ENCODE measurements around the gene GABPB2.

Gene GABPB2

DNA sequence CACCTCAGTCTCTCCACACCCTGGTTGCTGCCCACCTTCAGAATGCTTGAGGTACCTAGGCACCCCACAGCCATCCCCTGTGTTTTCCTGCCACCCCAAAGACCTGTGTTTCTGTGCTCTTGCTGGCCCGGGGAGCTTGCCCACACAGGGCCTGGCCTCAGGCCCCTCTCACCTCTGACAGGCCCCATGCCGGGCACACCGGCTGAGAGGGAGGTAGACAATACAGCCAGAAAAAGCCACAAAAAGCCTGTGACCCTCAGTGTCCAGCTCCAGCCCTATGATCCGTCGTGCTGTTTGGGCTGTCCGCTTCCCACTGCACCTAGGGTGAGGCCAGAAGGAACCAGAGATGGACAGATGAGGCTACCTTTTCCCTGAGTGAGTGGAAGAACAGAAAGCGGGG, 64.4 kb downstream of the GABPB2 start:
- no peak for DNase-seq

DNA sequence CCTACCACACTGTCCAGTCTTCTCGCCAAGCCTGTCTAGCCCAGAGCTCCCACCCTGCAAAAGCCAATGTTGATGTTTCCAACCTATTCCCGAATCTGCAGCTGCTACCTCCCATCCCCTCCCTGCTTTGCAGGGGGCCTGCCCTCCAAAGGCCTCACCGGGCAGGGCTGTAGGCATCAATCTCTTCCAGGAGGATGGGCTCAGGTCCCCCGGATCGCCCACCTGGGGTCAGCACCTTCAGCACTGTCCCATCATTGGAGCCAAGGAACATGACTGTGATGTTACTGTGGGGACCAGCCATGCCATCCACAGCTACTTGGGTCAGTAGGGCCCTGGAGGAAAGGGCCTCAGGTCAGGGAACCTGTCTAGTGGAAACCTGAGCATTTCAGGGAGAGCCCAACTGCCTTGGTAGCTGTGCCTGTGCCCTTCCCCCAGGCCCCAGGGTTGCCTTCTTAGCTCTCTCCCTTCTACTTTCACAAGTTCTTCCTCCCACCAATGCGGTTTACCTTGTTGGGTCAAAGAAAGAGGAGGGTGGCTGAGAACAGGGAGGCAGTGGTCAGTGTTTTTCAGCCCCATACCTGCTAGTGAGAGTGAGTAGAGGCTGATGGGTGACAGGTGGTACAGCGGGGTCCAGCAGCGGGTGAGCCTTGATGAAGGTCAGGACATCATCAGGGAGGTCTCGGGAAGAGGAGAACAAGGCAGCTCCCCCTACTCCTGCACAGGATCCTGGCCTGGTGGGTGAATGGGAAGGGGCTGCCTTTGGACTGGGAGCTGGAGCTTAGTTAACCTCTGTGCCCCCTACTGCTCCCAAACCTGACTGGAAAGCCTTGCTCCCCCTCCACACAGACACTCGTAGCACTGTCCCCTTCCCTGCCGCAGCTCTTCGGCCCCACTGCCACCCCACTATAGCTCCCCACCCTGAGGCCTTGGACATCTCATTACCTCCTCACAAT, 65.1 kb downstream of the GABPB2 start:
- DNase-seq = no peak

DNA sequence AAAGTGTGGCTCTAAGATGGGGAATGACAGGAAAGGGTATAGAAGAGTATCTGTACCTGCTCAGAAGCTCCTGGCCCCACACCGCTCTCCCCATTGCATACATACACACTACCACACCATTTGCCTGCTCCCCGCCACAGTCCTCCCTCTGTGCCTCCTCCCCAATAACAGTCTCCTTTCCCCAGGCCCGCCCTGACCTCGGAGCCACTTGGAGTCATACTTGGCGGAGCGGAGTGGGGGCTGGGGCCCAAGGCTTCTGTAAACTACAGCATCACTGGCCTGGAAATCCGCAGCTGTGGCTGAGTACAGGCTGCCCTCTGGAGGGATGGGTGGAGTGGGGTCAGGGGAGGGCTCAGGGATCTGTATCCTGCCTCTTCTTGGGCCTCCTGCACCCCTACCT, 67.2 kb downstream of the GABPB2 start:
- no peak for DNase-seq

DNA sequence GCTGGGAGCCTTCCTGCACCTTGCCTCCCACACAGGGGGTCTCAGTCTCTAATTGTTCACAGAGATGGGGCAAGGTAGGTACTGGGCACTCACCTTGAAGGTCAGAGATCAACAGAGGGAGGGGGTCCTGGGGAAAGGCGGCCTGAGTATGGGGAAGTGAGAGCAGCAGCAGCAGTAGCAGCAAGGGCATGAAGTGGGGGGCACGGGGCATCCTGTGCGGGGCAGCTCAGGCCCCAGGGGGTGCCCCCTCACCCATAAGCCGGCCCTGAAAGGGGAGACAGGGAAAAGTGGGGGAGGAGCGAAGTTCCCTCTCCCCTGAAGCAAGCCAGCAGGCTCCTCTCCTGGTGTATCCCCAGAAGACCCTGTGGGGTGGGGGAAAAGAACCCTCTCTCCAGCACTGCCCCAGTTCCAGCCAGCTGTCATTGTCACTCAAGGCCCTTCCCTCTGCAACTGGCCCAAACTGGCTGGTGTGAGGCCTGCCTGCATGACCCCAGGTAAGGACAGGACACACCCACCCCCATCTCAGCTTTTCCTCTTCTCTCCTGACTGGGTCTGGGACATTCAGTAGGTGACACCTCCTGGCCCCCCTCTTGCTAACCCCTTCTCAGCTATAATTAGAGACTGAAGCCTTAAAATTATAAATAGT, 72.0 kb downstream of the GABPB2 start:
- no peak for DNase-seq

DNA sequence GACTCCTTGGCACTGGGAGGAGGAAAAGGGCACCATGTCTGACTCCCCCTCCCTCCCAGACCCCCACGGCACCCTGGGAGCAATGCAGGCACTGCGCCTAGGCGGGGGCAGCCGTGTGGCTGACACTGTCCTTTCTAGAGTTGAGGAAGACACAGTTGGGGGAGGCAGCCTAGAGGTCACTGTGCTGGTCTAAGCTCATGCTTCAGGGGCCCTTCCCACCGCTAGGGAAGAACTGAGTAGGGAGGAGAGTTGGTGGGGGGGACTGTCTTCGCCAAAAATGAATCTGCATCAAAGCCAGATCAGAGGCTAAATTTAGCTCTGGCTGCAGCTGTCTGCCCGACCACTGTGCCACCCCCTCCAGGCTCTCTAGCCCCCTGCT, 72.5 kb downstream of the GABPB2 start:
- no peak for DNase-seq

DNA sequence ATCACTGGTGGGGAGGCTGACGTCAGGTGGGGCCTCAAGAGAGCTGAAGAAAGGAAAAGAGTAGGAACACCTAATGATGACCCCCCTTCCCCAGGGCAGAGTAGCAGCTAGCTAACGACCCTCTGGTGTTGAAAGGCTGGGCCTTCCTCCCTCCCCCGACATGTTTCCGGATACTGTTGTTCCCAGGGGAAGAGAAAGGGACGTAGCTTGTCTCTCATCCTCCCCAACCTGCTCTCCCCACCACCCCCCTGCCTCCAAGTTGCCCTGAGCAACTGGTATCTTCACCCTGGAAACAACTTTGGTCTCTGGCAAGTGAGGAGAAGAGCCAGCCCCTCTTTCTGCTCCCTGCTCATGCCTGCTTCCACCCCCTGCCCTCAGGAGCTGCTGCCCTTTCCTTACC, 73.4 kb downstream of the GABPB2 start:
- no peak for DNase-seq

DNA sequence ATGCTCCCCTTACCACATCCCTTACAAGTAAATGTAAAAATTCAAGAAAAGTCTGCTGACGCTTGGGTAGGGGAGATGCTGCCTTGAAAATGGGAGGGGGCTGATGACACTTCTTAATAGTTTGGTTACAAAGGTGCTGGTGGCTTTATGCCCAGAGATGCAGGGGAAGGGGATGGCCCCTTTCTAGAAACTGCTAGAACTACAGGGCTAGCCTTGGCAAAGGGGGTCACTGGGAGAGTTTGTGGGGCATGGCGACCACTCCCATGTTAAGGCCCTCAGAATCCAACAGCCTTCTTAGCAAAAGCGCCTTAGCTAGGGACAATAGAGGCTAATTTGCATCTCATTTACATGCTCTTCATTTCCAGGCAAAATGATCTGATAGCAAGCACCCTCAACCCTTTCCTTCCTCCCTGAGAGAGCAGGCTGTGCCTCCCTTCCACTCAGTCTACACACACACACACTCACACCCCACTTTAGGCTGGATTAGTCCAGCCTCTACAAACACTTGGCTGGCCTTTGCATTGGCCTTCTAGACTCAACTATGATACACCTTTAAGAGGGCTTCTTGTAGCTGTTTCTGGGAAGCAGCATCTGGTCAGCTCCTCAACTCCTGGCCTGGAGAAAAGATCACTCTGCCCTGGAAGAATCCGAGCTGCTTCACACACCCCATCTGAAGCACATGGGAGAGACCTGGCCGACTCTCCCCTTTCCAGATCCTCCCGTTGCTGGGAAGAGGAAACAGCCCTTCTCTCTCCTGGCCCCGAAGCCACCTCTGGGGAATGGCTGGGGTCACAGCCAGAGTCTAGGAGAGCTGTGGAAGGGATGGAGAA, 74.1 kb downstream of the GABPB2 start:
- no peak for DNase-seq

DNA sequence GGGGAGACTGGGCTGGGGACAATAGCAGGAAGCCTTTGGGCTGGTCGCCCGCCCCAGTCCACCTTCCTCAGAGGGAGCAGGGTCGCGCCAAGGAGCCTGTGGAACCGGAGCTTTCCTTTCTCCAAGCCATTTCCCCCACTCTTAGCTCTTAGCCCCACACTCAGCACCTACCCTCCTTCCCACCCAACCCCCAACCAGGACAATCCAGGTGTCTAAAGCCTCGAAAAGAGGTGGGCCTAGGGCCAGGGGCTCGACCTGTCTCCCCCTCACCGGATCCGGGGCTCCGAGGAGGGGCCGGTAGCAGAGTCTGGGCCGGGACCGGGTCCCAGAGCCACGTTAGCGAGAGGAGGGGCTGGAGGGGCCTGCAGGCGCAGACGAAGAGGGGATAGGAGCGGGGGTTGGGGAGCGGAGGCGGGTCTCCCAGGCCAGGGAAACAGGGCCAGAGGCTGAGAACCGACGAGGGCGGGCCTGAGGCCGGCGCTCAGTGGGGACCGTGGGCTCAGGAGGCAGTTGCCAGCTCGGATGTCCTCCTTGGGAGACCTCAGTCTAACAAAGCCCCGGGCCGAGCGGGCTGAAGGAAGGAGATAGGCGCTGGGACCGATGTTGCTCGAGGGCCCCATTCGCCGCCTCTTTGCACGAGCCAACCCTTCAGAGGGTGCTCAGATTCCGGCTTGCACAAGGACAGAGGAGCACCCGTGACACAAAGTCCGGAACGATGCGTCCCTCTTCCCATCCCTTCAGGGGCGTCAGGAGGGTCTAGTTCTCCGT, 74.9 kb downstream of the GABPB2 start:
- DNase-seq = peak; percentile 45

DNA sequence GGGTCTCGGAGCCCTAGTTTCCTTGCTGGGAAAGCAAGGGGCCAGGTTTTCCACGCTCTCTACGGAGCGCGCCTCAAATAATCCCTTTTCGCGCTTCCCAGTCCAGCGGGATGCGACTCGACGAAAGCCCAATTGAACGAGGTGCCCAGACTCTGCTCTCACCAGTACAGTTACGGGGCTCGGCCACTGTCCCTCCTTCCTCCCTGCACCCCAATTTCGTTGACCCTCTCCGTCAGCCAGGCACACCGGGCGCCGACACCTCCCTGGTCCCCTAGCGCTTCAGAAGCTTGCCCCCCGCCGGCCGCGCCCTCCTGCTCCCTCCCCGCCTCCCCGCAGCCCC, 75.5 kb downstream of the GABPB2 start:
- no peak for DNase-seq

DNA sequence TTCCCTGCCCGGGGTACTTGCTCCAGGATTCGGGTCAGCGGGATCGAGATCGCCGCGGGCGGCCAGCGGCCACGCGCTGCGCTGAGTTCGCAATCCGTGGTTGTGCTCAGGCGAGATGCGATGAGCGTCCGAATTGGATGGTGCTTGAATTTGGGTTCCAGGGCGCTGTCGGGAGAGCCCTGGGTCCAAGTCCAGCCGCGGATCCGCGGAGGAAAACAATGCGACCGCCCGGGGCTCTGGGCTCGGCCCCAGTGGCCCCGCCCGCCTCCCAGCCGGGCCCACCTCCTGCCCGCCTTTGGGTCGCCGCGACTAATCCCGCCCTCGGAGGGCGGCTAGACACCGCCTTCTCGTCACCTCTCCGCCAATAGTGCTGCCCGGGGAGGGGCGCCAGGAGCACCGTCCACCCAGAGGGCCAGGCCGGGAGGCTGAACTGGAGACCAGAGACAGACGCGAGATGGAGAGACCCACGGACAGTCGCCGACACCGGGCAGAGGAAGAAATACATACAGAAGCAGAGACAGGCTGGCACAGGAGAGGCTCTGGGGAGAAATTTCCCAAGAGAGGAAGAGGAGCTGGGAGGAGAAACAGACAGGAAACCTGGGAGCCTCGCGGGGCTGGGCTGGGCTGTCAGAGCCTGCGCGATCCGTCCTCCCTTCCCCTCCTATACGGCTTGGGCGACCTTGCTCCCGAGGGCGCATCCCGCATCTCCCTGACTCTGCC, 76.0 kb downstream of the GABPB2 start, which contains the start of gene SEMA6C:
Gene SEMA6C, minus strand, starts transcription at position 220 of the 720 bp plus-strand sequence. CDS start 4,010 bp downstream, outside the sequence.
- peak; percentile 94 for DNase-seq

DNA sequence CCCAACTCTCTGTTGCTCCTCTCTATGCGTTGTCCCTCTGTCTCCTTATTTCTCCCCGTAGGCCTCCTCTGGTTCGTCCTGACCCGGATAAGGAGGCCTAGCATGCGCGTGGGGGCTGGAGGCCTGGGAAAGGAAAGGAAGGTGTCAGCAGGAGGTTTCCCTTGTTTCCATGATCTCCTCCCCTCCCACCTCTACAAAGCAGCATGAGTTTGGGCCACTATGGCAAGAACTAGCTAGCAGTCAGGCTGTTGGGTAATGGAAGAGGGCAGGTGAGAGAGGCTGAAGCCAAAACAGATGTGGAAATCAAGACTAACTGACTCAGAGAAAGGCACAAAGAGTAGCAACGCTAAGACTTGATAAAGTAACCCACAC, 76.6 kb downstream of the GABPB2 start:
- no peak for DNase-seq

DNA sequence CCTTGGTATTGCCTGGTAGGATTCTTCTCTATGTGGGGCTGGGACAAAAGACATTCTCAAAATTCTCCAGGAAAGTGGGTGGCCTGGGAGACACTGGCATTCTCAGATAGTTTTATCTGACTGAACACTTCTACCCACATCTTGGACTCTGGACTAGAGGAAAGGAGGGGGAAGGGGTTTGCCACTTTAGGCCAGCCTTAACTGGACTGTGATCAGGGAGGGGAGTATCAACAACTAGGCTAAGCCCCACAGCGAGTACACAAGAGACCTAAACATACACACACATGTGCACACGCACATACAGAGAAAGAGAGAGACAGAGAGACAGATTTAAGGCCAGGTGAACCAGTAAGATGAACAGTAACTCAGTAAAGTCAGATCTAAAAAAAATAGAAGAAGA, 77.1 kb downstream of the GABPB2 start:
- no peak for DNase-seq

DNA sequence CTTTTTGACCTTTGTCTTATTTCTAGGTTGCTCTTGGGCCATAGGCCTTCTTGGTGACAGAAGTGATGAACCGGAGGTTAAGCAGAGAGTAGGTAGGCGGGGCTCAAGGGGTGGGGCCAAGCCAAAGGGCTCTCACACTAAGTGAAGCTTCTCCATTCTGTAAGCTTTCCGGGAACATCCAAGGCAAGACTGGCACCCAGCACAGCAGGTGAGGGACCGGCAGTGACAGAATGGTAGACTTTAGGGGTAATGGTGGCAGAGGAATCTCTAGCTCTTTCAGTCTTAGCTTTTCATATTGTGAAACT, 85.9 kb downstream of the GABPB2 start, which contains the start of gene TNFAIP8L2:
Gene TNFAIP8L2, plus strand, starts transcription at position 135 of the 305 bp plus-strand sequence. CDS start 2,049 bp downstream, outside the sequence.
- peak; percentile 93 for DNase-seq

DNA sequence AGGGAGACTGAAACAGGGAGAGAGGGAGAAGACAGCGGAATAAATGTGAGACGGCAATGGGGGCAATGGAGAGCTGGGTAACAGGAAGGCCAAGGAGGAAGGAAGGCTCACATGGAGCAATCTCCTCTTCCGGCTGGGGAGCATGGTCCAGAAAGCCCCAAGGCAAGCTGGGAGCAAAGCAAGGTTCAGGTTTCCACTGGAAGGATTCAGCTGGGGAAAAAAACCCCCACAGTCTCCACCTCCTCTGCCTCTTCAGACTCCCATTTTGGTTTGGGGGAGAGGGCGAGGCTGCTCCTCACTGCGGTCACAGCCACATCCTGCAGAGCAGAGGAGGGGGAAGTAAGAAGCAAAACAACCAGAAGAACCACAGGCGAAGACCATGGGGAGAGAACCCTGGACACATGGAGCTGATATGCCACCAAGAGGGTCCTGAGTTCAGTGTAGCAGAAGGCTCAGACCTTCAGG, 86.5 kb downstream of the GABPB2 start:
- peak; percentile 79 for DNase-seq

DNA sequence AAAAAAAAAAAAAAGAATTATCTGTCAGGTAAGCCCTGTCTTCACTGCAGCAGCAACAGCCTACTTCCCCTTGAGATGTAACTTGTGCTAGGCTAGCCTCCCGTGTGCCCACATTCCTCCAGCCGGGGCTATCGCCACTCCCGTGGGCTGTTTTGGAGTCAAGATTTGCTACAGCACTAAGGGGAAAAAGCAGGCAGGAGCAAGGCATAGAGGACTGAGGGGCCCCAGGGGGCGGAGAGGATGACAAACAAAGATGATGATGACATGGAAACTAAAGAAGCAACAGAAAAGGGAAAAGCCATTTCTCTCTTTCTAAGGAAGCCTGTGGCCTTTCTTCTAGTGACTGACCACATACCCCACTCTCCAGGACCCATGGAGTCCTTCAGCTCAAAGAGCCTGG, 87.8 kb downstream of the GABPB2 start:
- peak; percentile 73 for DNase-seq

DNA sequence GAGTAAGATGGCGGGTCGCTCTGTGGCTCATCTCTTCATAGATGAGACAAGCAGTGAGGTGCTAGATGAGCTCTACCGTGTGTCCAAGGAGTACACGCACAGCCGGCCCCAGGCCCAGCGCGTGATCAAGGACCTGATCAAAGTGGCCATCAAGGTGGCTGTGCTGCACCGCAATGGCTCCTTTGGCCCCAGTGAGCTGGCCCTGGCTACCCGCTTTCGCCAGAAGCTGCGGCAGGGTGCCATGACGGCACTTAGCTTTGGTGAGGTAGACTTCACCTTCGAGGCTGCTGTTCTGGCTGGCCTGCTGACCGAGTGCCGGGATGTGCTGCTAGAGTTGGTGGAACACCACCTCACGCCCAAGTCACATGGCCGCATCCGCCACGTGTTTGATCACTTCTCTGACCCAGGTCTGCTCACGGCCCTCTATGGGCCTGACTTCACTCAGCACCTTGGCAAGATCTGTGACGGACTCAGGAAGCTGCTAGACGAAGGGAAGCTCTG, 88.2 kb downstream of the GABPB2 start:
- peak; percentile 31 for DNase-seq

DNA sequence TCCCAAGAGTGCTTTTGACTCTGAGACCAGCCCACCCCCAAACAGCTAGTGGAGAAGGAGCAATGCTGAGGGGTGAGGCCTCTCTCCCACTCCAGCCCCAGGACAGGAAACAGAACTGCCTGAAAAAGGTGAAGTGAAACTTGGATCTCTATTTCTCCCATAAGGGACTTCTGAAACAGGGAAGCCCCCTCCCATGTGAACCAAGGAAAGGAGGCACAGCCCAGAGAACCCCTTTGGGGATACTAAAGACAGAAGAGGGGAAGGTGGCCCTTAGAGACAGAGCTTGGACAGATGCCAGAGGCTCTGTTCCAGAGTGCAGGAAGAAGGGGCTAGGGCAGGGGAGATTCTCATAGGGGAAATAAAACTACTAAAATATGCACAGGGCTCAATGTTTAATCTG, 88.8 kb downstream of the GABPB2 start:
- DNase-seq = no peak

DNA sequence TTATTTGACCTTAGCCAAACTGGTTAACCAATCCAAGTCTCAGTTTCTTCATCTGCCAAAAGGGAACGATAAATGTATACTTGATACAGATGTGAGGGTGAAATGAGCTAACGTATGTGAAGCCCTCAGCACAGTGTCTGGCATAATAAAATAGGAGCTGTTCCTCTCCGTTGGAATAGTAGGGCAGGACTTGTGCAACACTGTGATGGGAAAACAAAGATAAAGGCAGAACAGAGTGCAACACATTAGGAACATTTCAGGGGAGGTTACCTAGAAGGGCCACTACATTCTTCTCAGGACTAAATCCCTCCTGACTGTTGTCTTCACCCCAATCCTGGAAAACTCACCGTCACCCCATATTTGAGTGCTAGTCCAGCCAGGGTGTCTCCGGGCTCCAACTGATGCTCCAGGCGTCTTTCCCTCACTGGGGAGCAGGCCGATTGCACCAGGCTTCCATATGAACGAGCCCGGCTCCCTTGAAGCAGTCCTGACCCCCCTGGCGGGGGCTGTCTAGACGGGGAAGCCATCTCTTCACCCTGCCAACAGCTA, 94.2 kb downstream of the GABPB2 start:
- DNase-seq = no peak

DNA sequence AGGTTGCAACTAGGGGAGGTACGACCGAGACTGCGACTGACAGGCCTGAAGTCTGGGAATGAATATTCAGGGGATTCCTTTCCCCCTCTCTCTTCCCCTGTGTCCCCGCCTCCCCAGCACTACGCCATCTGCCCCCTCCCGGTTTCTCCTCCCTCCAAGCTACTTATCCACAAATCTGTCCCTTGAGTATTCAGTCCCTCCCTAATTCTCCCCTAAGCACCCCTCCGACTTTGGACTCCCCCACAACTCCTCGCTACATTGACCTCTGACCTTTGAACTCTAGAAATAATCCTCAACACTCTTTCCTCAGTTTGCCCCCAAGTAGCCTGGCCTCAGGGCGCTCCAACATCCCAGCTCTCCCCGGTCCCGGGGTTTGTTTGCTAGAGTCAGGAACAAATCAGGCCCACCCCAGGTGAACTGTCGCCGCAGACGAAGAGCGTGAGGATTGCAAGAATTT, 94.7 kb downstream of the GABPB2 start:
- no peak for DNase-seq

DNA sequence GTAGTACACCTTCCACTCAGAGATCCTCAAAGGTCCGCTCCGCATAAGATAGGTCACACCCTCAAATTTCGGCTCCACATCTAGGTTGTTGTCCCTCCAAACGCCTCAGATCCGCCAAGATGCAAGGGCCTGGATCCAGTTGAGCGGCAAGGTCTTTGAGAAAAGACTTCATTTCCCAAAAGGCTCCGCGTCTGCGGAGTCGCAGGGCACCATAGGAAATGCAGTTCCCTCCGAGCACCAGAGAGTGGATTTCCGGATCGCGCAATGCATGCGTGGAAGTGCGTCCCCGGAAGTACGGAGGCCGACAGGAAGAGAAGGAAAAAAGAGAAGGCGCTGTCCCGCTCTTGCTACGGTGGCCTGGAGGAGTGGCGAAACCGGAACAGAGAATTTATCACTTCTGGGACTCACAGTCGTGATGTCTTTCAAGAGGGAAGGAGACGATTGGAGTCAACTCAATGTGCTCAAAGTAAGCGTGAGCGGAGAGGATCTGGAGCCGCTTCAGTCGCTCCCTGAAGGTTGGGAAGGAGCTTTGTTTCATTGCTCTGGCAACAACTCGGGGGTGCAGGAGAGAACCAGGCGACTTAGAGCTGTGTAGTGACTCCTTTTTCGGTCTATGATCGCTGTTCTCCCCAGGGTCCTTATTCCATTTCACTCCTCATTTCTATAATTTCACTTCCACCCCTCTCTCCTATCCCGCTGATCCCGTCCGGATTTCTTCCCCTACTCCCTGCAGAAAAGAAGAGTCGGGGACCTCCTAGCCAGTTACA, 95.4 kb downstream of the GABPB2 start, which contains the start of the genes LYSMD1 and SCNM1:
Gene LYSMD1, minus strand, starts transcription at position 165 of the 767 bp plus-strand sequence. CDS start 644 bp downstream, outside the sequence.
Gene SCNM1, plus strand, starts transcription at position 407 of the 767 bp plus-strand sequence. Its CDS starts 9 bp downstream, at position 416.
- peak; percentile 97 for DNase-seq
